HG03432 (cell line): Measurements from ENCODE around the gene TOGARAM1.
A peak's percentile ranks its signal among the peaks of the same experiment; 100 is the strongest.

ENCODE experiments used
- ATAC-seq: cut with Tn5 transposase; IDR thresholded peaks from one replicate; pipeline ENCODE4 v1.9.1; 2021; ENCODE audit warnings: mild to moderate bottlenecking, moderate library complexity; ENCODE audit not compliant: unreplicated experiment

Gene TOGARAM1

GRCh38 chr14:45083976-45084722 lies 122.2 kb downstream of the TOGARAM1 start, which contains the start of gene PRPF39:
Gene PRPF39, plus strand, starts transcription at chr14:45084116. Its CDS starts 11,124 bp downstream, at chr14:45095240.
- peak; percentile 96 for ATAC-seq

GRCh38 chr14:45084946-45085346 lies 123.0 kb downstream of the TOGARAM1 start:
- ATAC-seq: no peak

- ATAC-seq: peak; percentile 77
Observed at GRCh38 chr14:45089813-45090212, 127.8 kb downstream of the TOGARAM1 start.

GRCh38 chr14:45091710-45092109 lies 129.7 kb downstream of the TOGARAM1 start:
- ATAC-seq: no peak

- no peak for ATAC-seq
Observed at GRCh38 chr14:45094275-45094674, 132.3 kb downstream of the TOGARAM1 start.

GRCh38 chr14:45095143-45095542 lies 133.2 kb downstream of the TOGARAM1 start:
- no peak for ATAC-seq

- ATAC-seq: no peak
Observed at GRCh38 chr14:45096218-45096617, 134.2 kb downstream of the TOGARAM1 start.

GRCh38 chr14:45103806-45104205 lies 141.8 kb downstream of the TOGARAM1 start:
- ATAC-seq: no peak

- ATAC-seq: no peak
Observed at GRCh38 chr14:45104561-45104960, 142.6 kb downstream of the TOGARAM1 start.

- ATAC-seq: no peak
Observed at GRCh38 chr14:45112896-45113781, 151.1 kb downstream of the TOGARAM1 start.

- ATAC-seq: no peak
Observed at GRCh38 chr14:45114327-45114726, 152.3 kb downstream of the TOGARAM1 start.

GRCh38 chr14:45118594-45118993 lies 156.6 kb downstream of the TOGARAM1 start:
- no peak for ATAC-seq

GRCh38 chr14:45120096-45120495 lies 158.1 kb downstream of the TOGARAM1 start:
- no peak for ATAC-seq

- no peak for ATAC-seq
Observed at GRCh38 chr14:45123271-45123670, 161.3 kb downstream of the TOGARAM1 start.
